GM23338 (cell line): ENCODE data around the gene UBE2K.

Source experiments
- CREB1 ChIP-seq: fragments of 250-450 bp; sonication (Bioruptor Pico); IDR thresholded peaks from 2 replicates; pipeline ENCODE4 v1.5.0; 2020; ENCODE audit warnings: low read depth, mild to moderate bottlenecking, moderate library complexity
- CTCF ChIP-seq, 2 experiments: fragments of 200-600 bp in 1 of 2; sonication (generic) in 1 of 2; conservative IDR thresholded peaks; 2 replicates each; pipeline versions ENCODE4 v1.5.1 to v1.6.1; 2016 to 2017; ENCODE audit warnings: antibody characterized with exemption in 2 of 2, low read depth in 2 of 2, mild to moderate bottlenecking in 2 of 2, moderate library complexity in 1 of 2
- ETS1 ChIP-seq: IDR thresholded peaks from 2 replicates; pipeline ENCODE4 v1.6.1; 2016; ENCODE audit warnings: antibody characterized with exemption
- EZH2 ChIP-seq: fragments of 200-600 bp; sonication (generic); IDR thresholded peaks from one replicate; pipeline ENCODE4 v1.8.0; 2017; ENCODE audit warnings: antibody characterized with exemption, mild to moderate bottlenecking, low read depth; ENCODE audit not compliant: unreplicated experiment
- EZH2phosphoT487 ChIP-seq: fragments of 200-600 bp; sonication (generic); IDR thresholded peaks from one replicate; pipeline ENCODE4 v1.8.1; 2018; ENCODE audit warnings: antibody characterized with exemption; ENCODE audit not compliant: unreplicated experiment
- JUNB ChIP-seq: IDR thresholded peaks from one replicate; pipeline ENCODE4 v1.6.1; 2016; ENCODE audit warnings: antibody characterized with exemption; ENCODE audit not compliant: unreplicated experiment
- POLR2AphosphoS5 ChIP-seq: IDR thresholded peaks from 2 replicates; pipeline ENCODE4 v1.6.1; 2016; ENCODE audit warnings: antibody characterized with exemption, low read depth
- REST ChIP-seq: IDR thresholded peaks from one replicate; pipeline ENCODE4 v1.6.1; 2018; ENCODE audit warnings: antibody characterized with exemption; ENCODE audit not compliant: unreplicated experiment
- ZNF114 ChIP-seq: fragments of 250-450 bp; sonication (Bioruptor Pico); IDR thresholded peaks from 2 replicates; pipeline ENCODE4 v1.5.0; 2020; ENCODE audit warnings: mild to moderate bottlenecking, moderate library complexity

- no peak for TF ChIP-seq CTCF (conservative IDR thresholded peaks at IDR 0.05; ENCODE audit: low read depth in 2 of 2)
- no peak for TF ChIP-seq REST
- TF ChIP-seq EZH2phosphoT487: no peak
- TF ChIP-seq JUNB: no peak
- no peak for TF ChIP-seq EZH2
- no peak for TF ChIP-seq ETS1
- no peak for TF ChIP-seq POLR2AphosphoS5
- no peak for TF ChIP-seq CREB1 (CRISPR knock-in tag)
- TF ChIP-seq ZNF114 (CRISPR knock-in tag): no peak
These were observed 58.2 kb downstream of the UBE2K start for GRCh38 chr4:39756159-39756558.
